Activated CD4-positive, alpha-beta T cell treated with anti-CD3 and anti-CD28 coated beads for 1 hour (primary cell): ENCODE measurements around the gene SYCE3.

Experiments
- DNase-seq: peaks from one replicate; pipeline ENCODE4 v3.0.0-alpha.2; 2020

SYCE3 gene

DNA sequence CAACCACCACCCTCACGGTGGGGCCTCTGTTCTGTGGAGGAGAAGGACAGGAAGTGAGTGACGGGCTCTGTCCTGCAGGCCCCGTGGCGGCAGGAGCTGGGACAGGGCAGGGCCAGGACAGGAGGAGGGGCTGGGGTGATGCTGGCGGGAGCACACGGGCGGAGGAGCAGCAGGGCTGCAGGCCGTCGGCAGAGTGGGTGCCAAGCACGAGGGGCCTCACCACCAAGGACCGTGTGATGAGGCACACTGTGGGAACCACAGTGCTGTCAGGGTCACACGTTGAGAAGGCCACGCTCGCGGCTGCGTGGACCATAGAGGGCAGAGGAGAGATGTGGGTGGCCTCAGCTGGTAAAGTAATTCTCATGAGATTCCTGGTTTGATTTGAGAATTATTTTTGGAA lies 45.8 kb downstream of the SYCE3 start:
- no peak for DNase-seq

- no peak for DNase-seq
Measured at GRCh38 chr22:50516068-50516467, 46.7 kb downstream of the SYCE3 start.

DNA sequence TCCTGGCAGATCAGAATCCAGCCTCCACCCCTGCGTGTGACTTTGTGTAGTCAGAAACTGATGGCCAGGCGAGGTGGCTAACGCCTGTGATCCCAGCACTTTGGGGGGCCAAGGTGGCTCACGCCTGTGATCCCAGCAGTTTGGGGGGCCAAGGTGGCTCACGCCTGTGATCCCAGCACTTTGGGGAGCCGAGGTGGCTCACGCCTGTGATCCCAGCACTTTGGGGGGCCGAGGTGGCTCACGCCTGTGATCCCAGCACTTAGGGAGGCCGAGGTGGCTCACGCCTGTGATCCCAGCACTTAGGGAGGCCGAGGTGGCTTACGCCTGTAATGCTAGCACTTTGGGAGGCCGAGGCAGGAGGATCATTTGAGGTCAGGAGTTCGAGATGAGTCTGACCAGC lies 49.5 kb downstream of the SYCE3 start:
- DNase-seq, result no peak

DNA sequence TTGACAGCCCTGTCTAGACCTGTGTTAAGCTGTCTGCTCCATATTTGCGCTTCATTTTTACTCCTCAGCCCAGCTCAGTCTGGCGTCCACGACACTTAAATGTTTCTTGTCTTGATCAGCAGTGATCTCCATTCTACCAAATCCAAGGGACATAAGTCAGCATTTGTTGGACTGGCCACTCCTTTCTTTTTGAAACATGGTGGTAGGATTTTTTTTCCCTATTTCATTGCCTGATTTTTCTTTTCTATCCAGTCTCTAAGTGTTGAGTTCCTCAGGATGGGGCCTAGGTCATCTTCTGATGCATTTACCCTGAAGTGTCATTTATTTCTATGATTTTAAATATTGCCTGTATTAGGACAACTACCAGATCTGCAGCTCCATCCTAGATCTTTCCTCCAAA lies 53.8 kb downstream of the SYCE3 start:
- DNase-seq, result no peak

- peak; percentile 98 for DNase-seq
Measured at GRCh38 chr22:50507991-50508884, 54.5 kb downstream of the SYCE3 start, which contains the start of gene NCAPH2. NCAPH2 (plus strand) TSS chr22:50508224; CDS start chr22:50508338, 114 bp downstream.

DNA sequence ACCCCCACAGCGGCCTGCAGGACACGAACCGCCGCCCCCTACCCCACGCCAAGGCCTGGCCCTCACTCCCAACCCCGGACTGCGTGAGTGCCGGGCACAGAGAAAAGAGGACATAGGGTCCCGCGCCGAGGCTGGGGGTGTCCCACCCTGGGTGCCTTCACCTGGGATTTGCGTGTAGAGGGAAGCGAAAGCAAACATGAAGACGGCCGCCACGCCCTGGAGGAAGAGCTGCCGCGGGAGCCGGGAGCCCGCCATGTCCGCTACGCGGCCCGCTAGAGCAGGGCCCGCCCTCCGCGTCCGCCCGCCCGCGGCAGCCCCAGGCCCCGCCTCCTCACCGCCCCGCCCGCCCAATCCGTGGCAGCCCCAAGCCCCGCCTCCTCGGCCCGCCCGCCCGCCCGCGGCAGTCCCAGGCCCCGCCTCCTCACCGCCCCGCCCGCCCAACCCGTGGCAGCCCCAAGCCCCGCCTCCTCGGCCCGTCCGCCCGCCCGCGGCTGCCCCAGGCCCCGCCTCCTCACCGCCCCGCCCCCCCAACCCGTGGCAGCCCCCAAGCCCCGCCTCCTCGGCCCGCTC lies 55.2 kb downstream of the SYCE3 start, which contains the start of gene LMF2:
Gene LMF2 (minus strand): TSS at position 282 of the 570 bp plus-strand sequence. CDS start 27 bp downstream, at position 255.
- peak; percentile 92 for DNase-seq

- no peak for DNase-seq
Measured at GRCh38 chr22:50506611-50507420, 55.9 kb downstream of the SYCE3 start.

DNA sequence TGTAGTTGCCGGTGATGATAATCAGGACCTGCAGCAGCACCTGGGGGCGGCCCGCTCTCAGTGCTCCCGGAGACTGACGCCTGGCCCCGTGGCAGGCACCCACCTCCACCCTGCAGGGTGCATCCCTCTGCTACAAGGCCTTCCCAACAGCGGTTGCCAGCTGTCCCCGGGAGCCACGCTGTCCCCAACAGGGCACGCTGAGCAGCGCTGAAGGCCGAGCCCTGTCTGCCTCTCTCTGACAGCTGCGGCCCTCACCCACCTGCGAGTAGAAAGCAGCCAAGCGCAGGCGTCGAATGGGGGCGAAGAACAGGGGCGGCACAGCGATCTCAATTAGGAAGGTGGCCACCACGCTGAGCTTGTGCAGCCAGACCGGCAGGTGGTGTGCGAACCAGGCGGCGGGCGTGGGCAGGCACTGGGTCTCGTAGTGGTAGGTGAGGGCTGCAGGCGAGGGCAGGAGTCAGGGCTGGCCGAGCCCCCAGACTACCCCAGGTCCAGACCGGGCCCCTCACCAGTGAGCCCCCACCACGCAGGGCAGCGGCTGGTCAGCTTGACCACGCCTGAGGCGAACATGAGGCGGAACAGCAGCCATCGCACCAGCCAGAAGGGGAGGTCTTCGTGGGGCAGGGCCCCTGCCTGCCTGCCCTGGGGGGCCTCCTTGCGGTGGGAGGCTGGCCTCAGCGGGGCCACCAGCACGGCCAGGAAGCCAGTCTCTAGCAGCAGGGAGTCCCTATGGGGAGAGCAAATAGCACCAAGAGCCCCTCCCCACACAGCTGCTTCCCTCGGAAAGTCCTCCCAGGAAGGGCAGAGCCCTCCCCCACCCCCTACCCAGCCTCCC lies 56.7 kb downstream of the SYCE3 start:
- no peak for DNase-seq

GRCh38 chr22:50505276-50505775 lies 57.4 kb downstream of the SYCE3 start:
- no peak for DNase-seq

DNA sequence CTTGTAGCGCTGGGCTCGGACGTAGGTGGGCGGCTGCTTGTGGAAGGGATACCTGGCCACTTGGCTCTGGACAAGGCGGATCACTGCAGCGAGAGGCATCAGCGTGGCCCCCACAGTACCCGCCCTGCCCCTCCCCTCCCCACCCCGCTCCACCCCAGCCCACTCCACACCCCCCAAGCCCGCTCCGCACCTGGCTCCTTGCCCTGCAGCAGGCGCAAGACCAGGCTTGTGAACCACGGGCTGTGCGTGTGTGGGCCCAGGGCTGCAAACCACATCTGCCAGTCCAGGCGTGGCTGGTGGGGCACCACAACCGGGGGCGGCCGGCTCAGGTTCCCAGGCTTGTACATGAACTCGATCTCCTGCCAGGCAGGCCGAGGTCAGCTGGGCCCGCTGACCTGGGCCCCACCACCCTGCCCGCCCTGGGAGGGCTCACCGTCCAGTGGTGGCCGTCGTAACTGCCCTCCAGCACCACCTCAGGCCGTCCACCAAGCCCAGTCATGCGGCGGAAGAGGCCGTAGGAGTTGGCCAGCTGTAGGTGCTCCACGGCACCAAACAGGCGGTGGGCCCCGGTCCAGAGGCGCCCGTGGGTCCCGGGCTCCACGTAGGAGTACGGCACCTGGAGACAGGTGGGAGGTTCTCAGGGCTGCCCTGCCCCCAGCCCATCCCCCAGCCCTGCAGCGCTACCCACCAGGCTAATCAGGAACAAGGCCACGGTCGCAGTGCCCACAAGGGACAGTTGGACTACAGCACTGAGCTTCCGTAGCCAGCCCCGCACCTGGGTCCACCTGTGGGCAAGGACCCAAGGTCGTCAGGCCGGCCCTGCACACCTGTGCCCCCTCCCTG lies 58.1 kb downstream of the SYCE3 start:
- no peak for DNase-seq

- DNase-seq, result no peak
Measured at GRCh38 chr22:50503475-50504145, 59.1 kb downstream of the SYCE3 start.

GRCh38 chr22:50502628-50503474 lies 59.9 kb downstream of the SYCE3 start:
- no peak for DNase-seq

- DNase-seq, result no peak
Measured at GRCh38 chr22:50502096-50502495, 60.6 kb downstream of the SYCE3 start.
